Natural killer cell (primary cell): ENCODE data around the gene SPECC1. TPM values are rescaled to one million over a fixed set of nuclear protein-coding genes. Genes with fewer than 3 reads are reported as not detected.

Experiments
- ATAC-seq, 3 donors: fragments of 150-1000 bp in 2 of 3; fragments of 200-7000 bp in 1 of 3; cut with Tn5 transposase; 1 replicate in 1 of 3; 2 replicates in 2 of 3; pipeline ENCODE4 v1.10.0; 2021; ENCODE audit warnings: mild to moderate bottlenecking in 2 of 3, moderate library complexity in 2 of 3
- DNase-seq, 2 donors: peaks; one replicate each; pipeline versions ENCODE4 v3.0.0 to v3.0.0-alpha.2; 2013 to 2021; ENCODE audit warnings: mixed read lengths in 1 of 2
- H3K27ac ChIP-seq: one replicate; pipeline ENCODE4 v1.5.1; 2013; ENCODE audit warnings: mild to moderate bottlenecking, low read length
- H3K27me3 ChIP-seq: one replicate; pipeline ENCODE4 v1.6.1; 2013; ENCODE audit warnings: low read length; ENCODE audit not compliant: control insufficient read depth, insufficient read depth
- H3K36me3 ChIP-seq: one replicate; pipeline ENCODE4 v1.6.1; 2013; ENCODE audit warnings: low read length; ENCODE audit not compliant: control insufficient read depth, insufficient read depth
- H3K4me1 ChIP-seq: one replicate; pipeline ENCODE4 v1.6.1; 2013; ENCODE audit warnings: low read length; ENCODE audit not compliant: control insufficient read depth, insufficient read depth
- H3K4me3 ChIP-seq: one replicate; pipeline ENCODE4 v1.5.1; 2013; ENCODE audit warnings: low read length
- H3K9me3 ChIP-seq: one replicate; pipeline ENCODE4 v1.6.1; 2013; ENCODE audit warnings: low read length; ENCODE audit not compliant: control insufficient read depth, insufficient read depth
- H3K27ac Mint-ChIP-seq, 2 donors: one replicate each; pipeline ENCODE4 v1.8.0; 2022; ENCODE audit warnings: mild to moderate bottlenecking in 2 of 2, mixed read lengths in 2 of 2, moderate library complexity in 1 of 2
- H3K27me3 Mint-ChIP-seq, 2 donors: one replicate each; pipeline ENCODE4 v1.8.0; 2022; ENCODE audit warnings: low read depth in 2 of 2, mixed read lengths in 2 of 2
- H3K36me3 Mint-ChIP-seq: one replicate; pipeline ENCODE4 v1.8.0; 2022; ENCODE audit warnings: mixed read lengths
- H3K4me1 Mint-ChIP-seq, 2 donors: one replicate each; pipeline ENCODE4 v1.8.0; 2022; ENCODE audit warnings: mixed read lengths in 2 of 2
- H3K4me3 Mint-ChIP-seq: one replicate; pipeline ENCODE4 v1.8.0; 2022; ENCODE audit warnings: mild to moderate bottlenecking, moderate library complexity, mixed read lengths
- H3K9me3 Mint-ChIP-seq, 2 donors: one replicate each; pipeline ENCODE4 v1.8.0; 2022; ENCODE audit warnings: mixed read lengths in 2 of 2
- WGBS: methylation state at CpG from one replicate; pipeline ENCODE4 v1.1.7; 2013; ENCODE audit warnings: missing lambda C conversion rate; ENCODE audit not compliant: insufficient coverage; 5-methylcytosine and 5-hydroxymethylcytosine counted together
- intact Hi-C: fragments of 100-400 bp; cut with micrococcal nuclease; formaldehyde crosslinking; loops from one replicate; pipeline ENCODE4 v1.14.2; 2022
- total RNA-seq, 4 donors: library from RNA; stranded (reverse); fragments of 120-200 nt in 1 of 4; gene quantifications; one replicate each; pipeline versions ENCODE4 v1.2.3 to v1.2.4, GENCODE V29; 2013 to 2022
- TF ChIP-seq, protein P1 (sequence below): fragments of 200-600 bp; IDR thresholded peaks from one replicate; pipeline ENCODE4 v1.8.0; 2022; ENCODE audit warnings: antibody characterized with exemption

The SPECC1 gene
- total RNA-seq, 3 donors from 2014 or later (not counting 1 experiment from before 2014, with no cell fraction given), result 29.3 to 45.1 (median 37.2) TPM

- Histone ChIP-seq H3K27me3 (no peaks in the 10 kb centered on the region), H3K4me3 (no peak overlapping the region), H3K9me3 (no peaks in the 10 kb centered on the region), H3K36me3 (no peaks in the 10 kb centered on the region), H3K4me1 (no peaks in the 10 kb centered on the region), H3K27ac (no peak overlapping the region)
- no peaks in the 10 kb centered on the region for H3K36me3 Mint-ChIP-seq
- no peaks in the 10 kb centered on the region for H3K27me3 Mint-ChIP-seq
- TF ChIP-seq, protein P1, sequence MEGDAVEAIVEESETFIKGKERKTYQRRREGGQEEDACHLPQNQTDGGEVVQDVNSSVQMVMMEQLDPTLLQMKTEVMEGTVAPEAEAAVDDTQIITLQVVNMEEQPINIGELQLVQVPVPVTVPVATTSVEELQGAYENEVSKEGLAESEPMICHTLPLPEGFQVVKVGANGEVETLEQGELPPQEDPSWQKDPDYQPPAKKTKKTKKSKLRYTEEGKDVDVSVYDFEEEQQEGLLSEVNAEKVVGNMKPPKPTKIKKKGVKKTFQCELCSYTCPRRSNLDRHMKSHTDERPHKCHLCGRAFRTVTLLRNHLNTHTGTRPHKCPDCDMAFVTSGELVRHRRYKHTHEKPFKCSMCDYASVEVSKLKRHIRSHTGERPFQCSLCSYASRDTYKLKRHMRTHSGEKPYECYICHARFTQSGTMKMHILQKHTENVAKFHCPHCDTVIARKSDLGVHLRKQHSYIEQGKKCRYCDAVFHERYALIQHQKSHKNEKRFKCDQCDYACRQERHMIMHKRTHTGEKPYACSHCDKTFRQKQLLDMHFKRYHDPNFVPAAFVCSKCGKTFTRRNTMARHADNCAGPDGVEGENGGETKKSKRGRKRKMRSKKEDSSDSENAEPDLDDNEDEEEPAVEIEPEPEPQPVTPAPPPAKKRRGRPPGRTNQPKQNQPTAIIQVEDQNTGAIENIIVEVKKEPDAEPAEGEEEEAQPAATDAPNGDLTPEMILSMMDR, result no peak
- H3K4me3 Mint-ChIP-seq, result no peak overlapping the region
- no peak for ATAC-seq
- no peak for DNase-seq
- 83% methylated on average over 6 of the region's 6 CpGs for WGBS
- H3K9me3 Mint-ChIP-seq, result no peaks in the 10 kb centered on the region
- intact Hi-C loops, result no loop called here
- H3K4me1 Mint-ChIP-seq, result no peaks in the 10 kb centered on the region
- no peak overlapping the region for H3K27ac Mint-ChIP-seq
These were observed 285.0 kb downstream of the SPECC1 start for GRCh38 chr17:20294120-20294519.

GRCh38 chr17:20299013-20299412 is 289.9 kb downstream of the SPECC1 start:
- no peak for DNase-seq
- Mint-ChIP-seq H3K27me3 (no peaks in the 10 kb centered on the region), H3K4me1 (no peaks in the 10 kb centered on the region), H3K36me3 (no peaks in the 10 kb centered on the region), H3K27ac (no peak overlapping the region), H3K4me3 (no peak overlapping the region), H3K9me3 (no peaks in the 10 kb centered on the region)
- Histone ChIP-seq H3K27me3 (no peaks in the 10 kb centered on the region), H3K4me3 (no peak overlapping the region), H3K36me3 (no peaks in the 10 kb centered on the region), H3K4me1 (no peaks in the 10 kb centered on the region), H3K9me3 (no peaks in the 10 kb centered on the region), H3K27ac (no peak overlapping the region)
- TF ChIP-seq, protein P1, result no peak
- 87% methylated on average over 3 of the region's 3 CpGs for WGBS
- intact Hi-C loops, result no loop called here
- ATAC-seq, result no peak

- H3K9me3 Mint-ChIP-seq, result no peaks in the 10 kb centered on the region
- Histone ChIP-seq H3K27me3 (no peaks in the 10 kb centered on the region), H3K27ac (no peak overlapping the region), H3K36me3 (no peaks in the 10 kb centered on the region), H3K9me3 (no peaks in the 10 kb centered on the region), H3K4me1 (no peaks in the 10 kb centered on the region), H3K4me3 (no peak overlapping the region)
- no peaks in the 10 kb centered on the region for H3K36me3 Mint-ChIP-seq
- no peak overlapping the region for H3K27ac Mint-ChIP-seq
- no peak overlapping the region for H3K4me3 Mint-ChIP-seq
- intact Hi-C loops, result no loop called here
- no peaks in the 10 kb centered on the region for H3K4me1 Mint-ChIP-seq
- no peaks in the 10 kb centered on the region for H3K27me3 Mint-ChIP-seq
- 90% methylated on average over 8 of the region's 9 CpGs for WGBS
- TF ChIP-seq, protein P1, result no peak
- DNase-seq (no peak), ATAC-seq (no peak)
These were observed 291.3 kb downstream of the SPECC1 start for GRCh38 chr17:20300436-20300934.

- Mint-ChIP-seq H3K27ac (no peak overlapping the region), H3K27me3 (no peaks in the 10 kb centered on the region), H3K4me3 (no peak overlapping the region), H3K36me3 (peaks cover 16% of the 10 kb centered on the region), H3K9me3 (peaks cover 3 to 6% of the 10 kb centered on the region in 2 donors), H3K4me1 (no peaks in the 10 kb centered on the region)
- TF ChIP-seq, protein P1, result no peak
- Histone ChIP-seq H3K27ac (no peak overlapping the region), H3K4me3 (no peak overlapping the region), H3K36me3 (peaks cover 2% of the 10 kb centered on the region), H3K9me3 (peaks cover 7% of the 10 kb centered on the region), H3K4me1 (no peaks in the 10 kb centered on the region), H3K27me3 (no peaks in the 10 kb centered on the region)
- 75% methylated on average over 9 of the region's 9 CpGs for WGBS
- intact Hi-C loops, result no loop called here
- no peak for ATAC-seq
- DNase-seq, result no peak
These were observed 293.2 kb downstream of the SPECC1 start for GRCh38 chr17:20302246-20302917.
